ENCODE measurements around the gene CSN2.

DNA sequence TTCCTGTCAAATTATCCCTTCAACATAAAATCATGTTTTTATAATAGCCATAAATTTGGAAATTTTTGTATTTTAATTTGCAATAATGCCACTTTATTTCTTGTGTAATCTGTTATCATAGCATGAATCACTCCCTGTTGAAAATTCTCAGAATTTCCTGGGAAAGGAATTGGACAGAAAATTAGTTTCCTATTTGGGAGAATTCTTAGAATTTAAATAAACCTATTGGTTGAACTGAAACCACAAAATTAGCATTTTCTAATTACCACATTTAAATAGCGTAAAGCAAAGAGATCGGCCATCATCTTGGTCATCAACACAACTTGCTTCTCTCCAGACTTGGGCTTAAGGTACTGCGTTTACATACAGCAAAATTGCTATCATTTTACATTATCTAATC lies 34.8 kb downstream of the CSN2 start, which contains the start of gene CSN1S1:
- TF ChIP-seq, protein P1, sequence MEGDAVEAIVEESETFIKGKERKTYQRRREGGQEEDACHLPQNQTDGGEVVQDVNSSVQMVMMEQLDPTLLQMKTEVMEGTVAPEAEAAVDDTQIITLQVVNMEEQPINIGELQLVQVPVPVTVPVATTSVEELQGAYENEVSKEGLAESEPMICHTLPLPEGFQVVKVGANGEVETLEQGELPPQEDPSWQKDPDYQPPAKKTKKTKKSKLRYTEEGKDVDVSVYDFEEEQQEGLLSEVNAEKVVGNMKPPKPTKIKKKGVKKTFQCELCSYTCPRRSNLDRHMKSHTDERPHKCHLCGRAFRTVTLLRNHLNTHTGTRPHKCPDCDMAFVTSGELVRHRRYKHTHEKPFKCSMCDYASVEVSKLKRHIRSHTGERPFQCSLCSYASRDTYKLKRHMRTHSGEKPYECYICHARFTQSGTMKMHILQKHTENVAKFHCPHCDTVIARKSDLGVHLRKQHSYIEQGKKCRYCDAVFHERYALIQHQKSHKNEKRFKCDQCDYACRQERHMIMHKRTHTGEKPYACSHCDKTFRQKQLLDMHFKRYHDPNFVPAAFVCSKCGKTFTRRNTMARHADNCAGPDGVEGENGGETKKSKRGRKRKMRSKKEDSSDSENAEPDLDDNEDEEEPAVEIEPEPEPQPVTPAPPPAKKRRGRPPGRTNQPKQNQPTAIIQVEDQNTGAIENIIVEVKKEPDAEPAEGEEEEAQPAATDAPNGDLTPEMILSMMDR (optimal IDR thresholded peaks at IDR 0.05 in 1 of 3, IDR thresholded peaks at IDR 0.05 in 1 of 3, conservative IDR thresholded peaks at IDR 0.05 in 1 of 3; ENCODE audit: extremely low read depth in 1 of 3, insufficient read depth in 2 of 3, low read length in 3 of 3), result no peak
- TF ChIP-seq EZH2 (IDR thresholded peaks at IDR 0.05; ENCODE audit: low read length), result no peak

Data from keratinocyte (primary cell).